Fibroblast of the aortic adventitia (primary cell): ENCODE measurements around the gene NNMT. TPM values are rescaled to one million over a fixed set of nuclear protein-coding genes. Genes with fewer than 3 reads are reported as not detected.

Source experiments
- DNase-seq: peaks from one replicate; pipeline ENCODE4 v3.0.0-alpha.2; 2010; ENCODE audit warnings: low read depth
- H3K4me3 ChIP-seq: 2 replicates; pipeline ENCODE4 v1.5.1; 2011; ENCODE audit warnings: low read depth, mild to moderate bottlenecking, control low read depth, low read length, moderate library complexity
- total RNA-seq: library from RNA; depleted of rRNA; stranded (reverse); fragments of >200 nt; gene quantifications from 2 replicates; pipeline ENCODE4 v1.2.3, GENCODE V29; 2012; ENCODE audit warnings: low replicate concordance
- TF ChIP-seq, protein P1 (sequence below): IDR thresholded peaks from 2 replicates; pipeline ENCODE4 v1.5.1; 2011; ENCODE audit warnings: mild to moderate bottlenecking, low read length, control low read depth, inconsistent platforms; ENCODE audit not compliant: insufficient read depth

NNMT gene
- total RNA-seq, 1 donor: 178 TPM

DNA sequence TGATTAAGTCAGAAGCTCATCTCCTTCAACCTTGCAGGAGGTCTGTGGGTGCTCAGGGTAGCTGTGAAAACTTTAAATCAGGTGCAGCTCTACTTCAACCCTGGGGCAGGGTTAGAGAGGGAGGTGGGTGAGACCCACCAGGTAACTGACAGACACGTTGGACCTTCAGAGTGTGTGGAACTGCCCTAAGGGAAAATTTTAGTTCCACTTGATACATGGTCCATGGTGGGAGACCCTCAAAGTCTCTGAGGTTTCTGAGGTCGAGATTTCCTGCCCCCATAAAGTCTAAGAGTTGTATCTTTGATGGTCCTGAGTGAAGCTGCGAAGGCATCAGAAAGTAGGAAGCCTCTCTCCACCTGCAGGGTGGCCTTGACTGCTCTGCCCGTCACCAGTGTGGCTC is 23.9 kb upstream of the NNMT start:
- TF ChIP-seq, protein P1, sequence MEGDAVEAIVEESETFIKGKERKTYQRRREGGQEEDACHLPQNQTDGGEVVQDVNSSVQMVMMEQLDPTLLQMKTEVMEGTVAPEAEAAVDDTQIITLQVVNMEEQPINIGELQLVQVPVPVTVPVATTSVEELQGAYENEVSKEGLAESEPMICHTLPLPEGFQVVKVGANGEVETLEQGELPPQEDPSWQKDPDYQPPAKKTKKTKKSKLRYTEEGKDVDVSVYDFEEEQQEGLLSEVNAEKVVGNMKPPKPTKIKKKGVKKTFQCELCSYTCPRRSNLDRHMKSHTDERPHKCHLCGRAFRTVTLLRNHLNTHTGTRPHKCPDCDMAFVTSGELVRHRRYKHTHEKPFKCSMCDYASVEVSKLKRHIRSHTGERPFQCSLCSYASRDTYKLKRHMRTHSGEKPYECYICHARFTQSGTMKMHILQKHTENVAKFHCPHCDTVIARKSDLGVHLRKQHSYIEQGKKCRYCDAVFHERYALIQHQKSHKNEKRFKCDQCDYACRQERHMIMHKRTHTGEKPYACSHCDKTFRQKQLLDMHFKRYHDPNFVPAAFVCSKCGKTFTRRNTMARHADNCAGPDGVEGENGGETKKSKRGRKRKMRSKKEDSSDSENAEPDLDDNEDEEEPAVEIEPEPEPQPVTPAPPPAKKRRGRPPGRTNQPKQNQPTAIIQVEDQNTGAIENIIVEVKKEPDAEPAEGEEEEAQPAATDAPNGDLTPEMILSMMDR: no peak
- no peak for DNase-seq
- H3K4me3 ChIP-seq: no peak overlapping the region

DNA sequence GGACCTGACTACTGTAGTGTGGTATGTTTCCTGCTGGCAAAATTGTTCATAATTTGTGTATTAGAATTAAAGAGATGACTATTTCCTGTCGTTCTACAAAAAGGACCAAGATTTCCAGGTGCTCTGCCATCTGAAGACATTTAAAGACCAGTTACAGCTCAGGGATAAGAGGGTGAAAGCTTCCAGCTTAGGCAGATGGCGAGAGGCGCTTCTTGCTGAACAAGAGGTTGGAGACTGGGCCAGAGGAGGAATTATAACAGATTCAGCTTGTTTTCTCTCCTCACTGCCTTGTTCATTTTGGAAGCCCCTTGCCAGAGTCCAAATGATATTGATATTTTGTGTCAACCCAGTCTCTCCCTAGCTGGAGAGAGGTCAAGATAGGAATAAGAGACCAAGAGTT is 23.1 kb upstream of the NNMT start:
- TF ChIP-seq, protein P1: no peak
- H3K4me3 ChIP-seq: no peak overlapping the region
- no peak for DNase-seq

DNA sequence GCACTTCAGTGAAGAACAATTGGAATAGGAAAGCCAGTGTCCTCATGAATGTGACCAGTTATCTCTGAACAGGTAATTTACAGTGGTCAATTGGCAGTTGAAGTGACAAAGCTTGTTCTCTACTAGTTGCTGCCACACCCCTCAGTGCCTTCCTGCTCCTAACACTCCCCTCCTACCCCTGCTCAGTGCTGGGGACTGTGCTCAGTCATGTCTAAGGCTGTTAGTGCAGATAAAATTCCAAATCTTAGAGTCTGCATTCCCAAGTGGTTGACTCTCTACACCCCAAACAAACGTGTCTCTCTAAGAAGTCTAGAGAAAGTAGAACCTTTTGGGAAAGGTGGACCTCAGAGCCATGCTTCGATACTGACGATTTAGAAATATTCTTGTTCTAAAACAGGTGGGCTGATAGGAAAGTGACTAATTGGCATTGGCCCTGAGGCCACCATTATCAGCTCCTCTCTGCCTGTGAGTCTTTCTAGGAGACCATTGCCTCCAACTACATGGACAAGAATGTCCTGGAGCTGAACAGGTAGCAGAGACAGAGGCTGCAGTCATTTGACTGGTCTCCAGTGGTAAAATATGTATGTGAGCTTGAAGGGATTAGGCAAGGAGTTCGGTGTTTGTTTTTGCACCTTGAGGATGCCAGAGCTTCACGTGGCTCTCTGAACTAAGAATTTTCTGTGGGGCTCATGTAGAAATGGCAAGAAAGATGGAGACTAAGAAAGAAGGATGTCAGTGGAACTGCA is 22.1 kb upstream of the NNMT start:
- TF ChIP-seq, protein P1: no peak
- no peak for DNase-seq
- no peak overlapping the region for H3K4me3 ChIP-seq

DNA sequence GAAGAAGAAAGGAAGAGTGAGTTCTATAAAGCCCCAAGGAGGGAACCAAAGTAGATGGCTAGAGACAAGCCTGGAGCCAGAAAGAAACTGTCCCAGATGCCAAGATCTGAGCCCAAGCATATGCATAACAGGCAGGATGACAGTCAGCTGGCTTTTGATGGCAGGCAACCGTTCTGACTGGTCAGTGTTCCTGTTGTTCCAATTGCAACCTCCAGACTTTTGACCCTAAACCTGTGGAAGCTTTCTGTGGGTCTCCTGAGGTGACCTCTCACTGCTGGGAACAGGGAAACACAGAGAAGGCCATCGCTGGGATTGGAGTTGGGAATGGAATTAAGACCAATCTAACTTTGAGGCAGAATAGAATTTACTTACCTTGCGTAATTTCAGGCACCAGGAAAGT is 21.6 kb upstream of the NNMT start:
- TF ChIP-seq, protein P1: no peak
- H3K4me3 ChIP-seq: no peak overlapping the region
- no peak for DNase-seq

DNA sequence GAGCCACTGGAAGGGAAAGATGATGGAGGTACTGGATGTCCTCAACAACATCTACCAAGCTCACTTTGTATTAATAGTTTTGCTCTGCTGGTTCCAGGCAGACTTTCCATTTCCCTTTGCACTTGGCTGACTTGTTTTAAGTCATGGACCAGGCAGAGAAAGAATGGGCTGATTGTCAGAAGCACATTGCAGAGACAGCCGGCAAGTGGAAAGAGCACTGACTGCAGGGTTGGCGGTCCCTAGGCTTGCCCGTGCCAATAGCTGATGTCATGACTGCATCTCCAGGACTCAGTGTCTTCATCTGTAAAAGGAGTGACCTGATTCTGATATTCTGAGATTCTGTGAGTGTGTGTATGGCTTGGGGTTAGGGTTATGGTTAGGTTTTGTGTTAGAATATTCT is 20.9 kb upstream of the NNMT start:
- TF ChIP-seq, protein P1: no peak
- no peak for DNase-seq
- H3K4me3 ChIP-seq: no peak overlapping the region

DNA sequence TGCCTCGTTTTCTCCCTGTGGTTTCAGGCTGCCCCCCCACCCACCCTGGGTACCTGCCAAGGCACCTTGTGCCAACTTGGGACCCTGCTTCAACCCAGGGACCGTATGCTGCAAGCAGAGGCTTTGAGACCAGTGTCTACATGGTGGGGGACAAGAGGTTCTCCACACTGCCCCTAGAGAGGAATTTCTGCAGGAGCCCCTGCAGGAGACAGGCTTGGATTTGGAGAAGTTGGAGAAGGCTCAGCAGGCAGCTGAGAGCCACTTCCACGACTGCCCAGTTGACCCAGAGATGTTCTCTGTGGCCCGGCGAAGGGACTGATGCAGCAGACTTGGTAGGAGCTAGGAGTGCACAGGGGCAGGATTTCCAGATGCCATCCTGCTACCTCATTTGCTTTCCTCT is 20.1 kb upstream of the NNMT start:
- TF ChIP-seq, protein P1: no peak
- DNase-seq: no peak
- H3K4me3 ChIP-seq: no peak overlapping the region
